NT2/D1 (cell line): ENCODE data around the gene PLK3.

Source experiments
- SUZ12 ChIP-seq: IDR thresholded peaks from 2 replicates; pipeline ENCODE4 v1.6.1; 2011; ENCODE audit not compliant: insufficient read length, insufficient read depth; ENCODE audit errors: extremely low read depth
- YY1 ChIP-seq: IDR thresholded peaks from 2 replicates; pipeline ENCODE4 v1.6.1; 2011; ENCODE audit not compliant: insufficient read length, insufficient read depth
- ZNF274 ChIP-seq: IDR thresholded peaks from 2 replicates; pipeline ENCODE4 v1.6.1; 2011; ENCODE audit warnings: mild to moderate bottlenecking, low read depth, low read length

DNA sequence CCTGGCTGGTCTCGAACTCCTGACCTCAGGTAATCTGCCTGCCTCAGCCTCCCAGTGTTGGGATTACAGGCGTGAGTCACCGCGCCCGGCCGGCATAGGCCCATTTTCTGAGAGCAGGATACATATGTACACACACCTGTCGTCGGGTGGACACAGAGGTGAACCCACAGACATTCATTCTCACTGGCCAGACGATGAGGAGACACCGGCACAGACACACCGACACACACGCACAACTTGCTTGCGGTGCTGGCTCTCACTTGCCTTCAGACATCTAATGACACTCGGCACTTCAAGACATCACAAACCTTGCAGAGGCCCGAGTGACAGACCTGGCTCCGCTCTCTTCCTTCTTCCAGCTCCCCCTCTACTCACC lies 42.3 kb downstream of the PLK3 start:
- no peak for TF ChIP-seq YY1
- no peak for TF ChIP-seq ZNF274
- no peak for TF ChIP-seq SUZ12
